ENCODE measurements around the gene GLCE.

DNA sequence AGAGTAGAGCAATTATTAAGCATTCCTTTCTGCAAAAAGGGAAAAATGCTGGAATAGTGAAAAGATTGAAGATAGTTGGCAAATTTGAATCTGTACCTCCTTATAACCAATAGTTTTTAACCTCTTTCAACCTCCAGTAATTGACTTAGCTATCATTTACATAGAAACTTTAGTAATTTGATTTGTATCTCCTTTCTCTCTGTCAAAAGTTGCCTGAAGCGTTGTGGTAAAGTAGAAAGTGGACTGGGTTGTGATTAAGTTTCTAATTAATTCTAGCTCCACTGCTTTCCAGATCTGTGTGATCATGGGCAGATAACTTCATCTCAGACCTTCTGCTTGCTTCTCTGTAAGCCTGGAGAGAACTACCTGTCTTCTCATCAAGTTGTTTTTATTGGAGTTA, 24.8 kb downstream of the GLCE start:
- TF ChIP-seq, protein P1, sequence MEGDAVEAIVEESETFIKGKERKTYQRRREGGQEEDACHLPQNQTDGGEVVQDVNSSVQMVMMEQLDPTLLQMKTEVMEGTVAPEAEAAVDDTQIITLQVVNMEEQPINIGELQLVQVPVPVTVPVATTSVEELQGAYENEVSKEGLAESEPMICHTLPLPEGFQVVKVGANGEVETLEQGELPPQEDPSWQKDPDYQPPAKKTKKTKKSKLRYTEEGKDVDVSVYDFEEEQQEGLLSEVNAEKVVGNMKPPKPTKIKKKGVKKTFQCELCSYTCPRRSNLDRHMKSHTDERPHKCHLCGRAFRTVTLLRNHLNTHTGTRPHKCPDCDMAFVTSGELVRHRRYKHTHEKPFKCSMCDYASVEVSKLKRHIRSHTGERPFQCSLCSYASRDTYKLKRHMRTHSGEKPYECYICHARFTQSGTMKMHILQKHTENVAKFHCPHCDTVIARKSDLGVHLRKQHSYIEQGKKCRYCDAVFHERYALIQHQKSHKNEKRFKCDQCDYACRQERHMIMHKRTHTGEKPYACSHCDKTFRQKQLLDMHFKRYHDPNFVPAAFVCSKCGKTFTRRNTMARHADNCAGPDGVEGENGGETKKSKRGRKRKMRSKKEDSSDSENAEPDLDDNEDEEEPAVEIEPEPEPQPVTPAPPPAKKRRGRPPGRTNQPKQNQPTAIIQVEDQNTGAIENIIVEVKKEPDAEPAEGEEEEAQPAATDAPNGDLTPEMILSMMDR (IDR thresholded peaks at IDR 0.05; ENCODE audit: low read length), result no peak
- no peak for TF ChIP-seq EZH2 (IDR thresholded peaks at IDR 0.05; ENCODE audit: borderline replicate concordance, low read length)
